Hematopoietic multipotent progenitor cell treated with erythropoietin and hydrocortisone succinate and interleukin-3 and kit ligand, for 6 days (in vitro differentiated cells): ENCODE results near the gene FAM3D.
"Not testable (repeated sequence)": the region's sequence is repeated elsewhere in the genome, so short reads cannot be mapped to it uniquely, and the experiment has no call there.

ENCODE experiments used
- DNase-seq: peaks from one replicate; pipeline ENCODE4 v3.0.0-alpha.2; 2015

Gene FAM3D, protein sequence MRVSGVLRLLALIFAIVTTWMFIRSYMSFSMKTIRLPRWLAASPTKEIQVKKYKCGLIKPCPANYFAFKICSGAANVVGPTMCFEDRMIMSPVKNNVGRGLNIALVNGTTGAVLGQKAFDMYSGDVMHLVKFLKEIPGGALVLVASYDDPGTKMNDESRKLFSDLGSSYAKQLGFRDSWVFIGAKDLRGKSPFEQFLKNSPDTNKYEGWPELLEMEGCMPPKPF

DNA sequence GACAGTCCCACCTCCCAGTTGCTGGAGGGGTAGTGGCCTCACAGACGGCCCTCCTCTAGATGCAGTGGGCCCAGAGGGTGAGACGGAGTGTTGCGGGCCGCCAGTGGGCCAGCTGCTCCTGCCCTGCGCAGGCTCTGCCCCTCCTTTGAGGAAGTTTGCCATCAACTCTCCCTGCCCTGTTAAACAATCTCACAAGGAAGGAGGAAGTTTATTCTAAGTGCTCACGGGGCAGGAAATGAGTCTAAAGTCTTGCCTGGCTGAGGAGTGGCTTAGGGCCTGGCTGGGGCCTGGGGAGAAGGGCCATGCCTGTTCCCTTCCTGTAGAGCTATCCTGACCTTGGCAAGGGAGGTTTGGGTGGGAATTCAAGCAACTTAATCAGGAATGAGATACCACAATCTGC, at the start of gene FAM3D:
TSS of gene FAM3D (minus strand) at position 92 of the 400 bp plus-strand sequence. CDS start 11,211 bp downstream, outside the sequence.
- peak; percentile 39 for DNase-seq

DNA sequence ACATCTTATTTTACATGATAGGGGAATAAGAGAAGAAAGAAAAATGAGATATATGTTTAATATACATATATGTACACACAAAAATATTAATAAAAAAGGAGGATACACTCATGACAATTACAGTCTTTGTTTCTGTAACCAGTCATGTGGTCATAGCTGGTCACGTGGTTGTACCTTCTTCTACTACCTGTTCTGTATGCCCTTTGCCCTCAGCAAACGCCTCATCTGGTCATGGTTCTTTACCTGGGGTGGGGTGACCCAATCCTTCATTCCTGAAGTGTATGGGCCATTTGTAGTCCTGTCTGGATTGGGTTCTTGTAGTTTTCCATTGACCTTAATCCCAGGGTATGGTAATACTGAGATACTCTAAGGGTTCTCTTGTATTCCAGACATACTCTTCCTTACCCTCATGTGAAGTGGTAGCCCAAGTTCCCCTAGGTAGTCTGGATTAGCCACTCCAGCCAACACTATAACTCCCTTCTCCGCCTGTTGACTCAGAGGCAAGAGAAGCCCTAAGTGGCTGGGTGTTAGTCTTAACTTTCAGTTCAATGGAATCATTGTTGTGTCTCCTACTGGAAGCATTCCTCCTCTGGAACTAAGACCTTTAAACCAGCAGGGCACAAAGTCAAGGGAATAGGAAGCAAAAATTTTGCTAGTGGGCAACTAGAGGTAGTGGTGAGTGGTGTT, 47.3 kb upstream of the FAM3D start:
- no peak for DNase-seq

DNA sequence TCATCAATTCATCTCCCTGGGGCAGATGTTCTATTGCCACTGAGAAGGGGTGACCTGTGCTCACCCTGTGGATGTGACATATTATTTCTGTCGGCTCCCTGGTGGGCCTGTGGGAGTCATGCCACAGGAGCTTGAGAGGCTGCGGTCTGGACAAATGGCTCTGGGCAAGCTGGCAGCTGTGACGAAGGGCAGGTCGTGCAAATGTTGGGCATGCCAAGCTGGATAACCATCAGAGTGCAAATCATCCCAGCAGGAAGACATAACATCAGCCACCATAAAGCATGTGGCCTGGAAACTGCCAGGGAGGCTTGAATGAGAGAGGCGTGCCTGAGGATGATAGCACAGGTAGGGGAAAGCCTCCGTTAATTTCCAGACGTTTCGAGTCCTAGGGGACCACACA, 45.3 kb upstream of the FAM3D start:
- DNase-seq, result no peak

DNA sequence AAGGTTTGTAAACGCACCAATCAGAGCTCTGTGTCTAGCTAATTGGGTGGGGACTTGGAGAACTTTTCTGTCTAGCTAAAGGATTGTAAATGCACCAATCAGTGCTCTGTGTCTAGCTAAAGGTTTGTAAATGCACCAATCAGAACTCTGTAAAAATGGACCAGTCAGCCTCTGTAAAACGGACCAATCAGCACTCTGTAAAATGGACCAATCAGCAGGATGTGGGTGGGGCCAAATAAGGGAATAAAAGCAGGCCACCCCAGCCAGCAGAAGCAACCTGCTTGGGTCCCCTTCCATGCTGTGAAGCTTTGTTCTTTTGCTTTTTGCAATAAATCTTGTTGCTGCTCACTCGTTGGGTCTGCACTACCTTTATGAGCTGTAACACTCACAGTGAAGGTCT, 42.4 kb upstream of the FAM3D start:
- not testable (repeated sequence) for DNase-seq

DNA sequence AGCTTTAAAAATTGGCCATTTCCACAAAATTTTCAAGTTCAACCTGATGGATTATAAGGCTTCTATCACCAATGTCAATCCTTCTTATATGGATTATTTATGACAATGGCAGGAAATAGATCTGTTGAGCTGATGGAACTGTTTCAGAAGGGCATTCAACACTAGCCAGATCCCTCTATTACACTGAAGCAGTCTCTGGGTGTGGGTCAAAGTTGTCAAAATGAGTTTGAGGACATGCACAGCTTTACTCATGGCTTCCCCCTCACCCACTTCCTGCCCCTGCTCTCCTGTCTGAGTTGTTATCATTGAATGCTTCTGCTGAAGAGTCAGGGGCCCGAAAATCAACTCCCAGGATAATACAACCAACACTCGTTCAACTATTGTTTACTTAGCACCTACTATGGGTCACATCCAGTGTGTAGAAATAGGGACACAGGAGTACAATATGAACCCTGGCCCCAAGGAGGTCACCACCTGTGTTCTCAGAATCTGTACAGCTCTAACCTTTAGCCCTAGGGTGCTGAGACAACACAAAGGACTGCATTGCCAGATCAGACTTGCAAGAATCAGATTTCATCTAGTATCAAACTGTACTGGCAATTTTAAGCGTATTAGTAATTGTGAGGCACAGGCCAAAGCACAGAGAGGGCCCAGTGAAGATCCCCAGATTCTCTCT, 41.7 kb upstream of the FAM3D start:
- no peak for DNase-seq

DNA sequence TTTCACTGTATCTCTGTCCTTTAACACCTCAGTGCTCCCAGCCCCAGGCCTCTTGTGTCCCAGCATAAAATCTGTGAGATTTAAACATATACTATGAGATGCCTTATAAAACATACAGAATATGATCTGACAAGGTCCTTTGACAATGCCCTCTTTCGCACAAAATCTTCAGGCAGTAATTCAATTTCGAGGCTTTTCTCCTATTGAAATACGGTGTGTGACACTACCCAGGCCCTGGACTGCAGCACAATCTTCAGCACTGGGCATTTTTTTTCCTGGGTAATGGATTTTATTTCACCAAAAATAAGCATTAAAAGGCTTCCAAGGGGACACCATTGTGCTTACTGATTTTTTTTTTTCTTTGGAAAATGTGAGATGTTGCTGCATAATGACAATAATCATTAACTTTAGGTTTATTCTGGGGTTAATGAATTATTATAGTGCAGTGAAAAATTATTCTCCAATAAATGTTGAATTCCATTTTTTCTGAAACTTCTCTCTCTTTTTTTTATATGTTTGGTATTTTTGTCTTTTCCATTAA, 40.9 kb upstream of the FAM3D start:
- no peak for DNase-seq

DNA sequence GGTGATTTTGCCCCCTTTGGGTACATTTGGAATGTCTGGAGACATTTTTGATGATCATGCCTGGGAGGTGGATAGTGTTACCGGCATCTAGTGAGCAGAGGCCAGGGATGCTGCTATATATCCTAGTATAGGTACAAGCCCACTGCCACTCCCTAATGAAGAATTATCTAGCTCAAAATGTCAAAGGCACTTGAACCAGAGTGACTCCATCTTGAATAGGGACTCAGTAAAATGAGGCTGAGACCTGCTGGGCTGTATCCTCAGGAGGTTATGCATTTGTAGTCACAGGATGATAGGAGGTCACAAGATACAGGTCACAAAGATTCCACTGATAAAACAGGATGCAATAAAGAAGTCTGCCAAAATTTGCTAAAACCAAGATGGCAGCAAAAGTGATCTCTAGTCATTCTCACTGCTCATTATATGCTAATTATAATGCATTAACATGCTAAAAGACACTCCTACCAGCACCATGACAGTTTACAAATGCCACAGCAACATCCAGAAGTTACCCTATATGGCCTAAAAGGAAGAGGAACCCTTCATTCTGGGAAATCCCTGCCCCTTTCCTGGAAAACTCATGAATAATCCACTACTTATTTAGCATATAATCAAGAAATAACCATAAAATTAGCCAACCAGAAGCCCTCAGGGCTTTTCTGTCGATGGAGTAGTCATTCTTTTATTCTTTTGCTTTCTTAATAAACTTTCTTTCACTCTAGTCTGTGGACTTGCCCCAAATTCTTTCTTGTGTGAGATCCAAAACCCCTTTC, 40.0 kb upstream of the FAM3D start:
- no peak for DNase-seq

DNA sequence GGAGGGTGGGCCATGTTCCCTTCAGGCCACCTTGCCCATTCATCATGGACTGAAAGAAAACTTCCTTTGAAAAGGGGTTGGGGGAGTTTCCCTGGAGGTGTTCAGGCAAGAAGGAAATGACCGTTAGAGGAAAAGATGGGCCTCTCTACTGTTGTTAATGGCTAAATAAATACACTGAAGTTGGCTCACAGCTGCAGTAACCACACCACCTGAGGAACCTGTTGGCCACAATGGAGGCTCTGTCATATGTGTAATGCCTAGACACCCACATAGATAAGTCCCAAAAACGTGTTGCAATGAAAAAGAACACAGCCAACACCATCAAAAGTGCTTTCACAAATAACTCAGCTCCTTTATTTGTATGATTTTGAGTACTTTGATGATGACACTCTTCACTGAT, 38.2 kb upstream of the FAM3D start:
- no peak for DNase-seq

DNA sequence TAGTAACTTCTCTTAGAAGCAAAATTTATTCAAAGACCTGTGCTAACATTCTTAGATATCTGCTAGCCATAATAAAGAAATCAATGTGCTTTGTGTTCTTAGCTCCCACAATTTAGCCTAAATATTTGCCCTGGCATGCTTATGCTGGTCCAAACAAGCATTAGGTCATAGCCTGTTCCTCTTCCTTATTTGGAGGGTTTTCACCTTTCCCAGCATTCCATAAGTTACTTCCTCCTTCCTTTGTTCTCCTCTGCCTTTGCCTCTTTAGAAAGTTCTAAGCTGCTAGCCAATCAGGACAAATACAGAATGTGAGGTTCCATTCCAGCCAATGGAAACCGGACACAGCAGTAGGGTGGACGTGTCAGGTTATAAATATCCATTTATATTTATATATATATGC, 37.7 kb upstream of the FAM3D start:
- DNase-seq, result not testable (repeated sequence)

DNA sequence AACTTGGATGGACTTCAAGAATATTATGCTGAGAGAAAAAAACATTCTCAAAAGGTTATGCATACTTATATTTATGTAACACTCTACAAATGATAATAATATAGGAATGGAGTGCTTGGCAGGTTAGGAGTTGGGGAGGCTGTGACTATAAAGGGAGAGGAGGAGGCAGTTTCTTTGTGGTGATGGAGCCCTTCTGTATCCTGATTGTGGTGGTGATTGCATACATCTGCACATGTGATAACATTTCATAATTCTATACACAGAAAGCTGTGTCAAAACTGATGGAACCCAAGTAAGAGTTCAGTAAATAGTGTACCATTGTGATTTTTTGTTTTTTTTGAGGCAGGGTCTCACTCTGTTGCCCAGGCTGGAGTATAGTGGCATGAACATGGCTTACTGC, 31.7 kb upstream of the FAM3D start:
- peak; percentile 29 for DNase-seq

DNA sequence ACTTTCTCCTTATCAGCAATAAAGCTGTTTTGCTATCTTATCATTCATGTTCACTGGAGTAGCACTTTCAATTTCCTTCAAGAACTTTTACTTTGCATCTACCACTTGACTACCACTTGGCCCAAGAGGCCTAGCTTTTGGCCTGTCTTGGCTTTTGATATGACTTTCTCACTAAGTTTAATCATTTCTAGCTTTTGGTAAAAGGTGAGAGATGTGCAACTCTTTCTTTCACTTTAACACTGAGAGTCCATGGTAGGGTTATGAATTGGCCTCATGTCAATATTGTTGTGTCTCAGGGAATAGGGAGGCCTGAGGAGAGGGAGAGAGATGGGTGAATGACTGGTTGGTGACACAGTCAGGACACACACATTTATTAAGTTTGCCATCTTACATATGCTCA, 31.0 kb upstream of the FAM3D start:
- DNase-seq, result no peak

DNA sequence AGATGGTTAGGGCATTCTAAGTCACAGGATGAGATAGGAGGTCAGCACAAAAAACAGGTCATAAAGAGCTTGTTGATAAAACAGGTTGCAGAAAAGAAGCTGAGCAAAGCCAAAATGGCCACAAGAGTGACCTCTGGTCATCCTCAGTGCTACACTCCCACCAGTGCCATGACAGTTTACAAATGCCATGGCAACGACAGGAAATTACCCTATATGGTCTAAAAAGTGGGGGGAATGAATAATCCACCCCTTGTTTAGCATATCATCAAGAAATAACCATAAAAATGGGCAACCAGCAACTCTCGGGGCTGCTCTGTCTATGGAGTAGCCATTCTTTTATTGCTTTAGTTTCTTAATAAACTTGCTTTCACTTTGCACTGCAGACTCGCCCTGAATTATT, 30.2 kb upstream of the FAM3D start:
- DNase-seq, result not testable (repeated sequence)

DNA sequence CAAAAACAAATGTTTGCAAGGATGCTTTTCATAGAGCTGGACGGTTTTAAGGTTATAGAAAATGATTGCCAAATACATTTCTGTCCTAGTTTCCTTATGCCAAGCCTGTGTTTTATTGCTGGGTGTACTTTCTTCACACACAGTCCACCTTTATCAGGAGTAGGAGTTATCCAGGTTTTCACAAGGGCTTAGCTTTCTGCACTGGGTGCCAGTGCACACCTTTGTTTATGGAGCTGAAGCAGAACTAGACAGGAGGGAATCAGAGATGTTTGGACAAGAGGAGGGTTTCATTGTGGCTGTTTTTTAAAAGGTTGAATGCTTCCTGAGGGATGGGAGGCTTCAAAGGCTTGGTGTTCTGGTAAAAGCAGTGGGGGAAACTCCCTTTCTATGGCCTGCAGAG, 29.5 kb upstream of the FAM3D start:
- DNase-seq, result no peak

DNA sequence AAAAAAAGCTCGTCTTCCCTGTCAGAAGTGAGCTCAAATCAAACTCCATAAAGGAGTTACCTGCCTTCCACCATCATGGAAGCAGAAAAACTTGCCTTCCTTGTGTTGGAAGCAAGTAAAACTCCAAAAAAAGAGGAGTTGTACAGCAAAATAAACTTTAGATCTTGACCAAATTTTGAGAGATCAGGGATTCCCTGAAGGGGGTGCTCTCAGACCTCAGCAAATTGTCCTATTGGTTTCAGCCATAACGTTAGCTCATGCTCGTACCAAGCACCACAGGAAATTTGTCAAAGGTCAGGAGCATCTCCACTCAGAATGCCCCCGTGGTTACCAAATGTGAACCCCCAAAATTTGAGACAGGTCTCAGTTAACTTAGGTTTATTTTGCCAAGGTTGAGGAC, 28.7 kb upstream of the FAM3D start:
- DNase-seq, result not testable (repeated sequence)

DNA sequence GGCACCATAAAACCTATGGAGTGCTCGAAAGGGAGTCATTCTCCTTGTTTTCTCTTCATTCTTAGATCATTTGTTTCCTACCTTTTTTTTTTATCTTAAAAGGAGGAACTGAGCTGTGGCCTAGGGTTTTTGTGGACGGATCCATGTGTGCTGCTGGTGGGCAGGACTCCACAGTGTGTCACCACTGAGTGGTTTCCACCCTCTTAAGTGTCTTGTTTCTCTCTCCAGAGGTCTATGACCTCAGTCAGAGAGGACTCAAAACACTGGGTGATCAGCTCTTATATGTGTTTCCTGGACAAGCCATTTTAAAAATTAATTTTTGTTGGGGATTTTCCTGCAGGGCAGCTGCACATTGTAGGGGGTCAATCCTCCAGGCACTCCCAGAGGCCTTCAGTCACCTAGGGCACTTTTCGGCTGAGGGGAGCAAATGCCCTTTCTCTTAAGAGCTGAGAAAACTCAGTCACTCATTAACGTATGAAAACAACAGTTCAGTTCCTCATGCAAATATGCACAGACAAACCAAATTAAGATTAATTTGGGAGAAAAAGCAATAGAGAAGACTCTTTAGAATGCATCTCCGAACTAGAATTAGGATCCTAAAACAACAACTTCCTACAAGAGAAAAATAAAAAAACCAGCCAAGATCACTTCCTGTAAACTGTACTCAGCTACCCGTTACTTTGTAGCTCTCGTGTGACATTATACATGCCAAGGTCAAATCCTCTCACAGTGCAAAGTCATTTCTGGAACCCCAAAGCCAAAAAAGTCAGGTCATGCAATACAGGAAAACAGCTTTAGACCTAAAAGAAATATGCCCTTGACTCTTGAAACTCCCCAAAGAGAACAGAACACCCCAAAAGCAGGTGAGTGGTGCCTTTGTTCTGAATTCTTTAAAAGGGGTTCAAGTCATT, 27.6 kb upstream of the FAM3D start:
- peak; percentile 25 for DNase-seq

DNA sequence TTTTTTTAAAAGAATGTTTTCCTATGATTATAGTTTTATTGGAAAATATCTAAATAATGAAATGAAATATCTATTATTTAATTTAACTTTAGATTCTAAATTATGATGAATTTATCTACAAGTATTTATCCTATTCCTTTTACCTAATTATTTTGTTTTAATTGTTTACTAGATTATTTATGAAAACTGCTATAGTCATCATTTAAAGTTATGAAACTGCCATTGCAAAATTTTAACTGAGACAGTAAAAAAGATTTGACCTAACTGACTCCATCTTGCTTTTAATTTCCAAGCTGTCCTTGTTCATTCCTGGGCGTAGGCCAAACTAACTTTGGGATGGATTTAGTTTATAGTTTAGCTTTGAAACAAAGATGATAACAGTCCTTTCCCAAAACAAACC, 25.9 kb upstream of the FAM3D start:
- DNase-seq, result no peak

DNA sequence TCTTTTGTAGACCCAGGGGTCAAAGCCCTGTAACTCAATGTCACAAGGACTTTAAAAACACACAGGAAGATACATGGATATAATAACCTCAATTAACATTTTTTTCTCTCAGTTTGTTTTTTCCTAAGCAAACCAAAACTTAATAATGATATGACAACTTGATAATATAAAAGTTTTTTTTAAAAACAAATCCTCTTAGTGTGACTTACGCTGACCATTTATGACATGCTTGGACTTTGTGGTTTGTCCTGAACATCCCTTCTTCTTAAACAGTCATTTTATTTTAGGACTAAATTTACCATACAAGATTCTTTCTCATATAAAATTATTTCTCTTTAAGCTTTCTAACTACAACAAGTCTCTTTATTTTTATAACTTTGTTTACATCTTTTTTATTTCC, 25.4 kb upstream of the FAM3D start:
- peak; percentile 13 for DNase-seq

DNA sequence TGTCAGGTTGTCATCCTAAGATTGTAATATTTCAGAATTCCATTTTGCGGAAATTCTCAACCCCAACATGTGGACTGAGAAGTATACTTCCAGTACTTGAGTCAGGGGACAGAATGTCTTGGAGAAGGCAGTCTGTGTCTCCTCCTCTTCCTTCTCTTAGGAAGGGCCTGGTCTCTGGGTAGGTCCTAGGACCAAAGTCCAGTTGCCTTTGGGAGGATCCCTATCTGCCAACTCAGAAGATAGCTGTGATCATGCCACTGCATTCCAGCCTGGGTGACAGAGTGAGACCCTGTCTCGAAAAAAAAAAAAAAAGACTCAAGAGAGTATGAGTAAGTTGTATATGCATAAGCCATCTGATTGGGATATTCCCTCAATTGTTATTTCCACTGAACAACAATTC, 23.9 kb upstream of the FAM3D start:
- no peak for DNase-seq

DNA sequence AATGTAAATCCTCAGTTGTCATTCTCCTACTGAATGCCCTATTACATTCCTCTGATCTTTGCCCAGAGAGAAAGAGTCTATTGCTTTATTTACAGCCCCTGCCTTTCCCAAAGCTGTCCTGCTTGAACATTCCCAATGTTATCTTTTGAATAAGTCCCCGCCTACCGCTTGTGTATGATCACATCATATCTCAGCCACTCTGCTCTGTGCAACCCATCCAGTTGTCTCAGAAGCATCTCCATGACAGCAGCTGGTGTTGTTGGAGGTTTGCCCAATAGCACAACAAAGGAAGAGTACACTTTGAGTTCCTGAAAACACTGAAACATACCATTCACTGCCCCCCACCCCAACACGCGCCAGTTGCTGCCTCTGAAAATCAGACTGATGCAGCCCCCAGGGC, 22.0 kb upstream of the FAM3D start:
- DNase-seq, result no peak

DNA sequence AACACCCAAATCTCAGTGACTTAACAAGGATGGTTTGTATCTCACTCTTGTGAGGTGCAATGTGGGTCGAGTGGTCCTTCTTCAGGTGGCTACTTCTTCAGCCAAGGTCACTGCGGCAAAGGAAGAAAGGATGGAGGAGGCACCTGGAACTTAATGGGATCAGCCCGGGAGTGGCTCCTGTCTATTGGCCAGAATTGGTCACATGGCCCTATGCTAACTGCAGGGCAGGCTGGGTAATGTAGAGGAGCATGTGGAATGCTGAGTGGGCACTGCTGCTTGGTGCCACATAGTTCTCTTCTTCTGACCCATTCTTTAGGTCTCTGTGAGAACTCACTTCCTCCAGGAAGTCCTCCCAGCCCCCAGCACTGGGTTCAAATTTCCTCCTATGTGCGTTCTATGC, 20.3 kb upstream of the FAM3D start:
- DNase-seq, result no peak

DNA sequence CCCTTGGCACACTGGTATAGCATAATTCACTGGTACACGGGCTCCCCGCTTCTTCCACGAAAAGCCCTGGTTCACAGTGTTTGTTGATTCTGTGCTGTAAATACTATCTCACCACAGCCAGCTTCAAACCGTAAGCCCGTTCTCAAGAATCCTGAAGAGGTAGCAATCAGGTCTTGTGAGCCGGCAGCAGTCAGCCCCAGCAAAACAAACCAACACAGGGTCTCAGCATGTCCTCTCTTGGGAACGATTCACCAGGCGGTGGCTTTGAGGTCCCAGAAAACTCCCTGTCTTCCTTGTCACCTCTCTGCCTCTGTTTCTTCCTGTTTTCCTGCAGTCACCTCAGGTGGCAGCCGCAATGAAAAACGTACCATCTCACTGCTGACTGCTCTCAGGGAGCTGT, 19.1 kb upstream of the FAM3D start:
- DNase-seq, result no peak

DNA sequence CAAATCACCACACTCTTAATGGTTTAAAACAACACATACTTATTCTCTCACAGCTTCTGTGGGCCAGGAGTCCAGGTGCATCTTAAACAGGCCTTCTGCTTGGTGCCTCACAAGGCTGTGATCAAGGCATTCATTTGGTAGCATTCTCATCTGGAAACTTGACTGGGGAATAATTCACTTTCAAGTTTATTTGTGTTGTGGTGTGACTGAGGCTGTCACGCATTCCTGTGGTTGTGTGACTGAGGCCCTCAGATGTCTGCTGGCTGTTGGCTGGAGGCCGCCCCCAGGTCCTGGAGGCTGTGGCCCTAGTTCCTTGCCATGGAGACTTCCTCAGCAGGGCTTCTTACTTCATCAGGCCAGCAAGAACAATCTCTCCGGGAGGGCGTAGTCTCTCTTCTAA, 16.9 kb upstream of the FAM3D start:
- DNase-seq, result no peak
